AG10803 (cell line): Measurements from ENCODE around the gene ACOT11.

ENCODE experiments used
- DNase-seq: peaks from one replicate; pipeline ENCODE4 v3.0.0; 2010; ENCODE audit warnings: low read depth
- H3K4me3 ChIP-seq: 2 replicates; pipeline ENCODE4 v1.5.1; 2011; ENCODE audit warnings: mild to moderate bottlenecking, low read length, control low read depth
- TF ChIP-seq, protein P1 (sequence below): conservative IDR thresholded peaks from 2 replicates; pipeline ENCODE4 v1.5.1; 2011; ENCODE audit warnings: mild to moderate bottlenecking, low read length, control low read depth, inconsistent platforms

The ACOT11 gene

DNA sequence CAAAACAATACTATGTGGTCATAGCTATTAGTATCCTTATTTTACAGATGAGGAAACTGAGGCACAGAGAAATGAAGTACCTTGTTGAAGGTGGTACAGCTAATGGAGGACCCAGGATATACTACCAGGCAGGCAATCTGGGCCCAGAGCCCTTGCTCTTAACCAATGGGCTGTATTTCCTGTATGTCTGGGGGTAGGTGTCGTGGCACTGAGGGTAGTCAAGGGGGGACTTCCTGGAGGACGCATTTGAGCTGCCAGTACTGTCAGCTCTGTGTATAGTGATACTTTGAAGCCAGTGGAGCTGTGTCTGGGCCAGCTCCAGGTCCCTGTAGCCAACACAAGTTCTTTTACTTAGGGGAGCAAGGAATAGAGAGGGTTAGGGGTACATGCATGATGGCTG is 40.3 kb downstream of the ACOT11 start:
- no peak overlapping the region for H3K4me3 ChIP-seq
- no peak for DNase-seq
- TF ChIP-seq, protein P1, sequence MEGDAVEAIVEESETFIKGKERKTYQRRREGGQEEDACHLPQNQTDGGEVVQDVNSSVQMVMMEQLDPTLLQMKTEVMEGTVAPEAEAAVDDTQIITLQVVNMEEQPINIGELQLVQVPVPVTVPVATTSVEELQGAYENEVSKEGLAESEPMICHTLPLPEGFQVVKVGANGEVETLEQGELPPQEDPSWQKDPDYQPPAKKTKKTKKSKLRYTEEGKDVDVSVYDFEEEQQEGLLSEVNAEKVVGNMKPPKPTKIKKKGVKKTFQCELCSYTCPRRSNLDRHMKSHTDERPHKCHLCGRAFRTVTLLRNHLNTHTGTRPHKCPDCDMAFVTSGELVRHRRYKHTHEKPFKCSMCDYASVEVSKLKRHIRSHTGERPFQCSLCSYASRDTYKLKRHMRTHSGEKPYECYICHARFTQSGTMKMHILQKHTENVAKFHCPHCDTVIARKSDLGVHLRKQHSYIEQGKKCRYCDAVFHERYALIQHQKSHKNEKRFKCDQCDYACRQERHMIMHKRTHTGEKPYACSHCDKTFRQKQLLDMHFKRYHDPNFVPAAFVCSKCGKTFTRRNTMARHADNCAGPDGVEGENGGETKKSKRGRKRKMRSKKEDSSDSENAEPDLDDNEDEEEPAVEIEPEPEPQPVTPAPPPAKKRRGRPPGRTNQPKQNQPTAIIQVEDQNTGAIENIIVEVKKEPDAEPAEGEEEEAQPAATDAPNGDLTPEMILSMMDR, result no peak

DNA sequence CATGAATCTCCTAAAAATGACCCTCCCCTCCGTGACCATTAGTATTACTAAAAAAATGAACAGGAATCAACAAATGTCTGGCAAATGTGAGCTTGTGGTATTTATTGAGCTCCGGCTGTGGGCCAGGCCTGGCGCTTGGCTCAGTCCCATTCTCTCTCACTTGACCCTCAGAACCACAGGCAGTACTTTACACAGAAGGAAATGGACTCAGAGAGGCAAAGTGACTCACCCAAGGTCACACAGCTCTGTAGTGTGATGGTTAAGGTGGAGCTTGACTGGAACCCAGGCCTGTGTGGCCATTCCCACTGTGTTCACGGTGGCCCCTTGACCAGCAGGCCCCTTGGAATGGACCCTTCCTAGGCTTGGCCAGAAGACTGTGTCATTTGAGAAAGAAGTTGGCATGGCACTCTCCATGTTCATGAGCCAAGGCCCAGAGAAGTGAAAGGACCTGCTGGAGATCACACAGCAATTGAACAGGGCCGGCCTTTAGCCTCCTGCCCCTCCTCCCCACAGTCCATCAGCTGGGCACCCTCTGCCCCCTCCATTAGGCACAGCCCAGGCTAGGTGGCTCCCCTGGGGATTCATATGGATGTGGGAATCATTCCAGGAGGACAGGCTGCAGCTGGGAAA is 43.2 kb downstream of the ACOT11 start:
- peak; percentile 7 for DNase-seq
- H3K4me3 ChIP-seq, result no peak overlapping the region
- TF ChIP-seq, protein P1, result no peak

DNA sequence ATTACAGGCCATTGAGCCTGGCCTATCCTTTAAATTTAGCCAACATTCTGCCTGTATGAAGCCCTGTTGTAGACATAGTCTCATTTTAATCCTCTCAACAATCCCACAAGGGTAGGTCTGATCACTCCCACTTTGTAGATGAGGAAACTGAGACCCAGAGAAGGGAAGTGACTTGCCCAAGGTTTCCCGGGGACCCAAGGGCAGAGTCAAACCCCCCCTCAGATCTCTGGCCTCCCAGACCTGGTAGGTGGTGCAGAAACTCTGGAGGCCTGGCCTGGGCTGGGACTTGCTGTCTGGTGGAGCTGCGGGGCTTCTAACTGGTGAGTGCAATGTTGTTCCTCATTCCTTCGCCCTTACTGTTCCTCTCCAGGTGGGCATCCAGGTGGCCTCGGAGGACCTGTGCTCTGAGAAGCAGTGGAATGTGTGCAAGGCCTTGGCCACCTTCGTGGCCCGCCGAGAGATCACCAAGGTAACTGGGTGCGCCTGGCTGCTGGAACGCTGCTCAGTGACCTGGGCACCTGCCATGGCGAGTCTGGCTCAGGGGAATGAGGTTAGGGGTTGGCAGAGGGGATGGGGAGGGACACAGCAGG is 45.6 kb downstream of the ACOT11 start:
- TF ChIP-seq, protein P1, result no peak
- H3K4me3 ChIP-seq, result no peak overlapping the region
- no peak for DNase-seq

- TF ChIP-seq, protein P1, result no peak
- no peak overlapping the region for H3K4me3 ChIP-seq
- no peak for DNase-seq
These were observed 46.4 kb downstream of the ACOT11 start for GRCh38 chr1:54594463-54594862.

DNA sequence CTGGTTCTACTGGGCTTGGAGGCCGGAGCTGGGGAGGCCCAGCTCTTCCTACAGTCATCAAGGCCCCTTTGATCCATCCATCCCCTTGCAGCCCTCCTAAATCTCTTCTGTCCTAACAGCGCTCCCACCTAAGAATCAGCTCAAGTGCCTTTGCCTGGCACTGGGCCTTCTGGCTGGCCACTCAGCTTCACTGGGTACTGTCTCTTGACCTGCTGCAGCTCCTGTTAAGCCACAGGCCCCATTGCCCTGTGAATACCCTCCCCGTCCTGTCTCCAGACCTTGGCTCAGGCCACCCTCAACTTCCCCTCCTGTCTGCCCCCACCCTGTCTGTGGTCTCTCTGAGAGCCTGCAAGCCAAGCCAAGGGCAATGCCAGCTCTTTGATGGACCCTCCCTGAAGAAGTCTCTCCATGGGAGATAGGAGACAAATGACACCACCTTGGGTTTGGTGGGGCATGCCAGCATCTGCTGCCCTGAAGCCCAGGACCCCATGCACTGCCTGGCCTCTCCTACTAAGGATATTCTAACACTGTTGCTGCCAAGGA is 48.0 kb downstream of the ACOT11 start:
- DNase-seq, result no peak
- H3K4me3 ChIP-seq, result no peak overlapping the region
- TF ChIP-seq, protein P1, result no peak

DNA sequence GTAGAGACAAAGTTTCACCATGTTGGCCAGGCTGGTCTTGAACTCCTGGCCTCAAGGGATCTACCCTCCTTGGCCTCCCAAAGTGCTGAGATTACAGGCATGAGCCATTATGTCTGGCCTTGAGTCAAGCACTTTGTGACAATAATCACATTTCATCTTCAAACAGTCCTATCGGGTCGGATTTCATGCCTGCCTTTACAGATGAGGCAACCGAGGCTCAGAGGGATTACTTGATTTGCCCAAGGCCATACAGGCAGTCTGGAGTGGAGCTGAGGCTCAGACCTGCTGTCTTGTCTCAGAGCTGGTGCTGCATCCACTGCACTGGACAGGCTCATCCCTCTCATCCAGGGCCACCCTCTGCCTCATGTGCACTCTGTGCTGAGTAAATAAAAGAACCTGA is 48.7 kb downstream of the ACOT11 start:
- TF ChIP-seq, protein P1, result no peak
- no peak overlapping the region for H3K4me3 ChIP-seq
- no peak for DNase-seq

- TF ChIP-seq, protein P1, result no peak
- no peak for DNase-seq
- no peak overlapping the region for H3K4me3 ChIP-seq
These were observed 49.5 kb downstream of the ACOT11 start for GRCh38 chr1:54597455-54598030.
